Astrocyte of the spinal cord (primary cell): ENCODE data around the gene FOXO6.

Source experiments
- DNase-seq: peaks from one replicate; pipeline ENCODE4 v3.0.0; 2011; ENCODE audit warnings: low read depth, low spot score
- H3K4me3 ChIP-seq: 2 replicates; pipeline ENCODE4 v1.5.1; 2011; ENCODE audit warnings: low read depth, mild to moderate bottlenecking, low read length, moderate library complexity
- CTCF ChIP-seq: IDR thresholded peaks from 2 replicates; pipeline ENCODE4 v1.5.1; 2012; ENCODE audit warnings: low read depth, mild to moderate bottlenecking, low read length, inconsistent platforms
- in situ Hi-C: cut with HindIII; loops from 2 replicates; pipeline ENCODE4 v1.10.0; 2017; ENCODE audit warnings: low sequenced_read_pairs

The FOXO6 gene

DNA sequence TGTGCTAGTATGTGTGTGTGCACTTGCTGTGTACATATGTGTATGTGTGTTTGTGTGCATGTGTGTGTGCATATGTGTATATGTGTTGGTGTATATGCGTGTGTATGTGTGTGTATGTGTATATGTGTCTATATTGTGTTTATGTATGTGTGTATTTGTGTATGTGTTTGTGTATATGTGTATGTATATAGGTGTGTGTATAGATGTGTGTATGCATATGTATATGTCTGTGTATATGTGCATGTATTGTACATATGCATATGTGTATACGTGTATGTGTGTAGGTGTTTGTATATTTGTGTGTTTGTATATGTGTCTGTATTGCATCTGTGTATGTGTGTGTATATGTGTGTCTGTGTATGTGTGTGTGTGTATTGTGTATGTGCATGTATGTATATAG is 64.1 kb downstream of the FOXO6 start:
- no peak overlapping the region for H3K4me3 ChIP-seq
- in situ Hi-C loops = no loop called here
- DNase-seq = no peak
- no peak for TF ChIP-seq CTCF

DNA sequence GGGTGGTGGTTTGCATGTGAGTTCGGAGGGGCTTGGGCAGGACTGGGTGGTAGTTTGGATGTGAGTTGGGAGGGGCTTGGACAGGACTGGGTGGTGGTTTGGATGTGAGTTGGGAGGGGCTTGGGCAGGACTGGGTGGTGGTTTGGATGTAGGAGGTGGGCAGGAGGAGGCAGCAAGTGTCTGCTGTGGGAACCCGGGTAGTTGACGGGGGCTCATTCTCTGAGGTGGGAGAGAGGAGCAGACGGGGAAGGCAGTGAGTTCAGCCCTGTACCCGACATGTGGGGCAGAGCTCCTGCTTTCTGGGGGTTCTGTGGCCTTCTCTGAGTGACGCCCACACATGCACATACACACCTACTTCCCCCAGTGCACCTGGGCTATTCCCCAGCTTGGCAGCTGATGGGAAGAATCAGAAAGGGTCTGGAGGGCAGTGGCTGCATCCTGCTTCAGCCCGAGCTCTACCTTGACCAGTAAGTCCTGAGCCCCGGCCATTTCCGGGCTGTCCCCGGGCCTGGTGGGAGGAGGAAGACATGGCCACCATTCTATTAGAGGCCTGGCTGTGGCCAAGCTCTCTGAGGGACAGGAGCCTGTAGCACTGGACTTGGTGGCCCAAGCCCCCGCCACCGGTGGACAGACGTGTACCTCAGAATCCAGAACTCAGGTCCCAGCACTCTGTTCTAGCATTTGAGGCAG is 65.1 kb downstream of the FOXO6 start:
- no peak overlapping the region for H3K4me3 ChIP-seq
- in situ Hi-C loops = no loop called here
- TF ChIP-seq CTCF = no peak
- DNase-seq = no peak

DNA sequence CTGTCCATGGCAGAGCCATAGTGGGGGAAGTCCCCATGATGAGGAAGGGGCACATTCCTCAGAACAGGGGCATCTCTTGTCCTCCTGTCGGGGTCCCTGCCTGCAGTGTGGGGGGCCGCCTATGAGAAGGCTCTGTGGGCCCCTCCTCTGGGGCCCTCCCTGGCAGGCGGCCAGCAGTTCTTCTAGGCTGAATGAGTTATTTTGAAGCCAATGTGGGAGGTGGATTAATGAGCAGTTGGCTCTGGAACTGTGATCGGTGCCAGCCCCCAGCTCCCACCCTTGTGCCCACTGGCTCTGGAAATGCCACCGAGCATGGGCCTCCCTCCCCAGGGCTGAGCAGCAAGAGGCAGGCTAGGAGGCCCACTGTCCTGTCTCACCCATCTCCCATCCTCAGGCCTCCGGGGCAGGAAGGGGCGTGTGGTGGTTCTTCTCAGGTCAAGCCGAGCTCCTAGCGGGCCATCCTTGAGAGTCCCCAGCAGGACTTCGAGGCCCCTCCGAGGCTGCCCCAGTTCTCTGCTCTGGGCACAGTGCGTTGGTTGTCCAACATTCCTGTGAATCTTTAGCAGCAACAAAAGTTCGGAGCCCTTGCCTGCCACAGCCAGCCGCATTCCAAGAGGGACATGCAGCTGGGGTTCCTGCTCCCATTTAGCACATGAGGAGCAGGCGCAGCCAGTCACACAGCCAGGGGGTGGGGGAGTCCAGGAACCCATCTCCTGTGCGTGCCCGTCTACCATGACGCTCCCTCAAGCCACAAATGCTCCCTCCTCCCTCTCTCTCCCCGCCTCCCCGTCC is 66.1 kb downstream of the FOXO6 start:
- TF ChIP-seq CTCF = no peak
- no peak for DNase-seq

DNA sequence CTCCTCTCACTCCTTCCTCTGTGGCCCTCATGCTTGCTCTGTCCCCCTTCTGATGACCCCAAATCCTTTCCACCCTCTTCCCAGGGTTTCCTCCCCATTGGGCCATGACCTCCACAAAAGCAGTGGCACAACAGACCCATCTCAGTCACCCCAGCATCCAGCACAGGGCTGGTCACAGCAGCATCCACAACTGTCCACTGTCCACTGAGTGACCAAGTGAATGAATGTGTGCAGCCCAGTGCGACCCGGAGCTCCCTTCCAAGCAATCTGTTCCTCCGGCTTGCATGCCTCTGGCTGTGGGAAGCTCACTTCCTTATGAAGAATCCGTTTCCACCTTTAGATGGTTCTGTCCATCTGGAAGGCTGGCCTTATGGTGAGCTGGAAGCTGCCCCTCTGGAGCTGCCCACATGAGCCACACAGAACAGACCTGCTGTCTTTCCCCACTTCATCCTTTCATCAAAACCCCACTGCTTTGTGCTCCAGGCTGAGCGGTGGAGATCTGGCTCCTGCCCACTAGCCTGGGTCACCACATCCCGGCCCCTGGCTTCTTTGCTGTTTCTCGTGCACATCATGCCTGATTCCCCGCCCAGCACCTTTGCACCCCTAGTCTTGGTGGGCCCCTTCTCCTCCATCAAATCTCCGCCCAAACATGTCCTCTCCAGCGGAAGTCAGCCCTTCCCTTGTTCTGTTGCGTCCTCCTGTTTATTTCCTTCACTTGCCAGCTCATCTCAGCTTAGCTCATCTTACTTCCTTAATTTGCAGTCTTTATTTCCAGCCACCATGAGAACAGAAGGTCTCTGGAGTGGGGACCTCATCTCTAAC is 66.9 kb downstream of the FOXO6 start:
- no peak overlapping the region for H3K4me3 ChIP-seq
- no peak for DNase-seq
- in situ Hi-C loops = no loop called here
- TF ChIP-seq CTCF = no peak

More for the DNA sequence above, 66.1 kb downstream of the FOXO6 start:
- no peak overlapping the region for H3K4me3 ChIP-seq
- in situ Hi-C loops = no loop called here

- H3K4me3 ChIP-seq = no peak overlapping the region
- in situ Hi-C loops = no loop called here
- DNase-seq = no peak
- TF ChIP-seq CTCF = no peak
Measured at GRCh38 chr1:41428738-41429640, 67.8 kb downstream of the FOXO6 start.

DNA sequence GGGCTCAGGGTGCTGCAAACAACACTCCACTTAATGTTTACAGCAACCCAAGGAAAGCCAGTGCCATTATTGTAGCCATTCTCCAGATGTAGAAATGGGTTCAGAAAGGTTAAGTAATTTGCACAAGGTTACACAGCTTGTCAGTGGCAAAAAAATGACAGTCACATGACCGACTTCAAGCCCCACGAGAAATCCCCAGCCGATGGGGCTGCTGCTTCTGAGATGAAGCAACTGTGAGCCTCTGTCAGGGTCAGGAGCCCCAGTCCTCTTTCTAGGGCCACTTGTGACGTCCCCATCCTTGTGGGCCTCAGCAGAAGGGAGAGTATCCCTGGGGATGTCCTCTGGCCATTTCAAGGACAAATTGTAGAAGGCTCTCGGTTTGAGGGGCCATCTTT is 68.4 kb downstream of the FOXO6 start:
- DNase-seq = no peak
- H3K4me3 ChIP-seq = no peak overlapping the region
- no peak for TF ChIP-seq CTCF
- in situ Hi-C loops = no loop called here
